A673 (cell line): ENCODE measurements around the gene HDAC7.

ENCODE experiments used
- EZH2 ChIP-seq: fragments of 200-600 bp; sonication (generic); IDR thresholded peaks from 2 replicates; pipeline ENCODE4 v1.6.1; 2017; ENCODE audit warnings: borderline replicate concordance, low read depth, mild to moderate bottlenecking, mixed read lengths, antibody characterized with exemption, low read length; ENCODE audit not compliant: poor library complexity, severe bottlenecking
- TF ChIP-seq, protein P1 (sequence below): fragments of 300-800, 200-600 bp; sonication (generic); conservative IDR thresholded peaks from 2 replicates; pipeline ENCODE4 v1.5.1; 2017; ENCODE audit warnings: low read depth, mild to moderate bottlenecking, antibody characterized with exemption, low read length, moderate library complexity, mixed read lengths

- TF ChIP-seq, protein P1, sequence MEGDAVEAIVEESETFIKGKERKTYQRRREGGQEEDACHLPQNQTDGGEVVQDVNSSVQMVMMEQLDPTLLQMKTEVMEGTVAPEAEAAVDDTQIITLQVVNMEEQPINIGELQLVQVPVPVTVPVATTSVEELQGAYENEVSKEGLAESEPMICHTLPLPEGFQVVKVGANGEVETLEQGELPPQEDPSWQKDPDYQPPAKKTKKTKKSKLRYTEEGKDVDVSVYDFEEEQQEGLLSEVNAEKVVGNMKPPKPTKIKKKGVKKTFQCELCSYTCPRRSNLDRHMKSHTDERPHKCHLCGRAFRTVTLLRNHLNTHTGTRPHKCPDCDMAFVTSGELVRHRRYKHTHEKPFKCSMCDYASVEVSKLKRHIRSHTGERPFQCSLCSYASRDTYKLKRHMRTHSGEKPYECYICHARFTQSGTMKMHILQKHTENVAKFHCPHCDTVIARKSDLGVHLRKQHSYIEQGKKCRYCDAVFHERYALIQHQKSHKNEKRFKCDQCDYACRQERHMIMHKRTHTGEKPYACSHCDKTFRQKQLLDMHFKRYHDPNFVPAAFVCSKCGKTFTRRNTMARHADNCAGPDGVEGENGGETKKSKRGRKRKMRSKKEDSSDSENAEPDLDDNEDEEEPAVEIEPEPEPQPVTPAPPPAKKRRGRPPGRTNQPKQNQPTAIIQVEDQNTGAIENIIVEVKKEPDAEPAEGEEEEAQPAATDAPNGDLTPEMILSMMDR = no peak
- TF ChIP-seq EZH2 = no peak
Measured at GRCh38 chr12:47771304-47771703, 48.4 kb downstream of the HDAC7 start.
